GF-D8 (cell line): ENCODE data around the gene WDR64.
A peak's percentile ranks its signal among the peaks of the same experiment; 100 is the strongest.

Source experiments
- DNase-seq: peaks from one replicate; lab custom pipeline; 2025; lab: John Stamatoyannopoulos, UW

The WDR64 gene

DNA sequence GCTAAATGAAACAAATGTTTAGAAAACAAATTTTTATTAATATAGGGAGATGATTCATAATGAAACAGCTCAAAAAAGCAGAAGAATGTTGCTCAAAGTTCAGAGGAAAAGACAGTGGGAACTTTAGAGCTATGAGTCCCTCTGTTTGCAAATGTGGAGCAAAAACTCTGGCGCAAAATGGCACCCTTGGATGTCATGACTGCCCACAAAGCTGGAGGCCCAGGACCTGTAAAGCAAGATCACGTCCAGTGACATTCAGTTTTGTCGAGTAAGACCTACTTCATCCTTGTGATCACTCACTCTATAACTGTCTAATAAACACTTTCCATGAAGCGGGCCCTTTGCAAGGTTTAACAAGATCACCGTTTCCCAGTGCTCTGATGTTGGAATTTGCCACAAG lies 186.8 kb downstream of the WDR64 start:
- DNase-seq = no peak

DNA sequence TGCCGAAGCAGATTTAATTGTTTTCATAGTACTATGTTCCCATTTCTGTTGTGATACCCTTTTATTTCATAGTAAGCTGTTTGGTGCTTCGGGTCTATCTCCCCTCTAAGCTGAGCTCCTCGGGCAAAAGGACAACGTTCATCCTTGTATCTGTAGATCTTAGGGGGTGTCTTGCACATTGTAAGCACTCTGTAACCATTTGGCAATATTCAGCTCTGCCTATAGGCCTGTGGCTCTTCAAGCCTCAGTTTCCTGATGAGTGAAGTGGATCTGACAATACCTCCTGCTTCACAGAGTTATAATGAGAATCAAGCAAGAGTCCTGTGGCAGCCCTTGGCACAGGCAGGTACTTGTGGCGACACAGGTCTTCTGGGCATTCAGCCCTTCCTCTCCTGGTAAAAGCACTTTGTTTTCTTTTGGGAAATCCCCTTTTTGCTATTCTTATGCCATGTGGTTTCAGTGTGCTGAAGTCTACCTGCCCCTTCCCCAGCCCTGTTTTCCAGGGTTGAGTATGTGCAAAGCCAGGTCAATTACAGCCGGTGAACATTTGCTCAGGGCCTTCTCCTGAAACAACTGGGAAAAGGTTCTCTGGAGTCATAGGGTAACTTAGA lies 187.4 kb downstream of the WDR64 start:
- no peak for DNase-seq

DNA sequence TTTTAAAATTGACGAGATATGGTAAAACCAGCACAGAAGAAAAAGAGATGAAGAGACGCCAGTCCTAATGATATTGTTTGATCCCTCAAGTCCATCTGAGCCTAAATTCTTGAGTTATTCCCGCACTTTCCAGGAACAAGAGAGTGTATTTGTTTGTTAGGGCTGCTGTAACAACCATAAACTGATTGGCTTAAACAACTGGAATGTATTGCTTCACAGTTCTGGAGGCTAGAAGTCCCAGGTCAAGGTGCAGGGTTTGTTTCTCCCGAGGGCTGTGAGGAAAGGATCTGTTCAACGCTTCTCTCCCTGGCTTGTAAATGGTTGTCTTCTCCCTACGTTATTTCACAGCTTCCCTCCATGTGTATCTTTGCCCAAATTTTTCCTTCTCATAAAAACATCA lies 188.1 kb downstream of the WDR64 start:
- no peak for DNase-seq

DNA sequence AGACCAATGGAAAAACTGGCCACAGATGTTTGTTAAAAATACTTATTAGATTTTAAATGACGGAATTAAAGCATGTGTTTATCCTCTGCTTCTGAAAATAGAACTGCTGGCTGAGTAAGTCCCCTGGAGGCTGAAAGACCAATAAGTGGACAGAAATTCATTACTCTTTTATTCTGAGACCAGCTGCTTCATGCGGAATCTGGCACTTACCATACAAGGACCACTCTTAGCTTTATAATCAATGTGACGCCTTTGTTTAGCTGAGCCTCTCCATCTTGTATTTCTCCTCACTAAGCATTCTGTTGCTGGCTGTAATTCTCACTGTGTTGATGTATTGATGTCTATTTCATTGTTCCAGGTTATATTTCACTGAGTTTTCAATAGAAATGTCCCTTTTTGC lies 189.6 kb downstream of the WDR64 start:
- no peak for DNase-seq

DNA sequence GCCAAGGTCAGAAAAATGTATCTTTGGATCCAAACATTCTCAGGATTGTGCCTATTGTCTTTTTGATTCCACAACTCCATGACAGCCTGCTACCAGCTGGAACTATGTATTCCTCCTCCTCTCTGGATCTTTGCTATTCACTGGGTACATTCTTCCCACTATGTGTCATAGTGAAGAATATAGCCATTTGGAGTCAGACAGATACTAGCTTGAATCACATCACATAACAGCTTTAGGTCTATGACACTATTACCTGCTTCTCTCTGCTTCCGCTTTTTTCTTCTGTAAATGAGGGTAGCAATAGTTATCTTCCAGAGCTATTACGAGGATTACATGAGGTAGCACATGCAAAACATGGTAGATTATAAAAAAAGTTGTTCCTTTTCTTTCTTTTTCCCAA lies 190.5 kb downstream of the WDR64 start:
- DNase-seq = no peak

DNA sequence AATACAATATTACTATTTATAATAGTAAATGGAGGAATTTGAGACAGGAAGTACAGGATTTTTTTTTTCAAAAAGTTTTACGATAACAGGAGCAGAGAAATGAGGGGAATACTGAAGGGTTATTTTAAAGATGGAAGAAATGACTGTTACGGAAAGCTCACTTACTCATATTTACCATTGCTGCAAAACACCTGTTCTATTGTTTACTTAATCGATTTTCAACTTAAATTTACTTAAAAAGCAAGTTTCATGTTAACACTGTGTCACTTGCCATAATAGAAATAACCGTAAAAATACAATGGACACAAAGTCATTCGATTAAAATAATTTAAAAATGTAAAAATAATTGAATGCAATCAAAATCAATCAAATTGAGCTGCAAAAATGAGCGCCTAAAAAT lies 192.5 kb downstream of the WDR64 start:
- DNase-seq = no peak

DNA sequence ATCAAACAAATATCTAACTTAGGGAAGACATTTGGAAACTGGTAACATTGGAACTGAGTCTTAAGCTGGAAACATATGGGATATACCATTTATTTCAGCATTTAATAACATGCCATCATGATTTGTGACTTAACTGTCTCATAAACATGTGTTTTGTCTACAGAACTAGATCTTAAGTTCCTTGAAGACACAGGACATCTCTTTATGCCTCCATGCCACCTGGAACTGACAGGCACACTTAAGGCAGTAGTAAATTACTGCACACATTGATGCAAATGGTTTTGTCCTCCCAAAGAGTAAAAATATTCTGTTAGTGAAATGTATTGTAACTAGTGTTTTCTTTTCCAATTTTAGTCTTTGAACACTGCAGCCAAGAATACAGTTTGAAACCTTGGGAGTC lies 194.3 kb downstream of the WDR64 start:
- no peak for DNase-seq

DNA sequence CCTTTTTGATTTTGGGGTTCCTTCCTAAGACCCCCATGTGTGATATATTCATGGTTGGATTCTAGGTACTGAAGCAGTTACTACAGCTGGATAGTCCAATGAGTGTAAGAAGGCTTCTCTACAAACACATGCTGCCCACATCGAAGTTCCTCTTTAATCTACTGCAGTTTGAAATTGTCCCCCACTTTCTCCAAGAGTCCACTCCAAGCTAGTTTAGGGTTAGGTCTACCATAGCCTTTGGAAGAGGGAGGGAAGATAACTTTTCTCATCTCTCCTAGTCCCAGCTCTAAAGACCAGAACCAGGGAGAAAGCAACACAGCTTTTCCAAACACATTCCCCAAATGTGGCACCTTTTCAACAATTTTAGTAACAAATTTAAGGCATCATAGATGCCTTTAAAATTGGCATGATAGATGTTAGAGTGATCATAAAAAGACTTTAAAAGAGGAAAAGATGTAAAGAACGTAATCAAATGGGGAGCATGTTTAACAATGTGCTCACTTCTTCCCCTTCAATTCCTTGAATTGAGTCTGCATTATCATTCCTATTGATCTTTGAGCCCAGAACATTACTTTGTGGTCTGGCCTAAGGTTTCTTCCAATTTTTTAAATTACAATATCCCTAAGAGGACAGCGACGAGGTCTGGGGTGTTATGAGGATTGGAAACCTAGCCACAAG lies 194.9 kb downstream of the WDR64 start:
- no peak for DNase-seq

DNA sequence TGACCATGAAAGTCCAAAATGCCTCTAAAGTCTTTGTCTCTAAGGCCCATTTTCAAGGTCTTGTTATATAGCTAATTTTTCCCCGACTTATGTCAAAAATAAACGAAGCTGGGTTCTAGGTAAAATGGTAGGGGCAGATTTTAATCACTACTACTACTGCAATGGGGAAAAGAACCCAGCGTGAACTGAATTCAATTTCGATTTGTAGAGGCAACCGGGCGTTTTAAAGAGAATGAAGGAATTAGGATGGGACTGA lies 195.4 kb downstream of the WDR64 start:
- no peak for DNase-seq

DNA sequence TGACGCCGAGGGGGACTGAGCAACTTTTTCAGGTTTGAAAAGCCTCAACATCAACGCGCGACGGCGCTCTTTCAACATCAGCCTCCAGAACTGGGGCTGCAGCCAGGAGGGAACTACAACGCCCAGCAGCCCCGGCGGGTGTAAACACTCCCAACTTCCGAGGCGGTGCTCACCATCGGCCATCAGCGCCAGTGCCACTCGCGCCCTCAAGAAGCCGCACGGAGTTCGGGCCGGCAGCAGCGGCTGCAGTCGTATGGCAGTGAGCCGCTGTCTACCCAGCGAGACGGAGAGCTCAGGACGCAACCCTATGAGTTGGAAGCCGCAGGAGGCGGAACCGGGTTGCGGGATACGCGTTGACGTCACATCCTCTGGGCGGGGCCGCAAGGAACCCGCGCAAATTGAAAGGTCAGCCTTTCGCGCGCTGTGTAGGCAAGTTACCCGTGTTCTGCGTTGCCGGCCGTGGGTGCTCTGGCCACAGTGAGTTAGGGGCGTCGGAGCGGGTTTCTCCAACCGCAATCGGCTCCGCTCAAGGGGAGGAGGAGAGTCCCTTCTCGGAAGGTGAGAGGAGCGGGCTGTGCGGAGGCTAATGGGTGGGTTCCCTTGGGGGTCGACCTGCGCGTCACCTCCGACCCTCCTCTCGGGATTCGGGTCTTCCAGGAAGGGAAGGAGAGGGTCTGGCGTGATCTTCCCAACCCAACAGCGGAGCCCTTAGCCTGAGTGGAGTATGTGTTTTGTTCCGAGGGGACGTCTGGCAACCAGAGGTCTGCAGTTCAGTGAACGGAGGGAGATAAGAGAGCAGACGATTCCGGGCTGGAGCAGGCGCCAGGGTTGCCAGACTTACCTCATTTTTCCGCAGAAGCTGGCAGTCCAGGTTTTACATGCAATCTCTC lies 196.0 kb downstream of the WDR64 start, which contains the start of gene EXO1:
TSS of gene EXO1 (plus strand) at position 409 of the 890 bp plus-strand sequence. CDS start 2,222 bp downstream, outside the sequence.
- peak; percentile 86 for DNase-seq

DNA sequence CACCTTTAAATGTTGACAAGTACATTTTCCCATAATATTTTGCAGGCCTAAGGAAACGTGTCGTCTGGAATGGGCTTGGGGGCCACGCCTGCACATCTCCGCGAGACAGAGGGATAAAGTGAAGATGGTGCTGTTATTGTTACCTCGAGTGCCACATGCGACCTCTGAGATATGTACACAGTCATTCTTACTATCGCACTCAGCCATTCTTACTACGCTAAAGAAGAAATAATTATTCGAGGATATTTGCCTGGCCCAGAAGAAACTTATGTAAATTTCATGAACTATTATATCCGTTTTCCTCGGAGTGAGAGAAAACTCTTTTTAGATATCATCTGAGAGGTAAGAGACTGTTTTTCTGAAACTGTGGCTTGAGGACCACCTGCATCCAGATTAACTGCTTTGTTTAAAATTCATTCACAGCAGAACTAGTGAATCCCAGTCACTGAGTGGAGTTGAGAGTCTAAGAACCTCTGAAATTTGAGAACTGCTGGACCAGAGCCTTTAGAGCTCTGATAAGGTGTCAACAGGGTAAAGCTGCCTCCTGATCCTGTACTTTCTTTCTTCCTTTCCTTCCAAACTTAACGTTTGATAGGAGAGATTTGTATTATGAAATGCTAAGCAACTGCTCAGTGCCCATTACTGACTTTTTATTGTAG lies 196.7 kb downstream of the WDR64 start:
- DNase-seq = no peak

DNA sequence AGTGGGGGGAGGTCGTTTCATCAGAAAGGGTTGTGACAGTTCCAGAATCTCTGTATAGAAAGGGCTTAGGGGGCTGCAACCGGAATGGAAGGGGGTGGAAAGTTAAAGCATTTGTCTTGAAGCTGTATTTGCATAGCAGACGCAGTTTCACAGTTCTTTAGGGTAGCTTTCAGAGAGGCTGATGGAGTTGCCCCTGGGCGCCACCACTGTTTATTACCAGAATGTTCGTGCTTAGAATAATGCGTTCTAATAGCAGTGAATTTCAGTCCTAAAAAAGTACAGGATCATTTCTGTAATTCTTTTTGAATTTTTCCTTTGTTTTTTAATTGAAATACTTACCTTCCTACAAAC lies 197.2 kb downstream of the WDR64 start:
- DNase-seq = no peak
